Right renal pelvis (tissue), 4 donors: Measurements from ENCODE around the gene KCNE4. TPM values are rescaled to one million over a fixed set of nuclear protein-coding genes. Genes with fewer than 3 reads are reported as not detected.

ENCODE experiments used
- DNase-seq, 4 donors: peaks; one replicate each; pipeline ENCODE4 v3.0.0-alpha.2; 2013; ENCODE audit warnings: low read depth in 4 of 4, low spot score in 3 of 4, missing footprints in 1 of 4
- polyA plus RNA-seq, 4 donors: library from polyadenylated mRNA; unstranded; fragments of 120-200 nt; gene quantifications; one replicate each; pipeline ENCODE4 v1.2.1, GENCODE V29; 2013; ENCODE audit not compliant: insufficient read length in 4 of 4

Gene KCNE4
- polyA plus RNA-seq, 4 donors = 14.3 to 19.1 (median 17.0) TPM

DNA sequence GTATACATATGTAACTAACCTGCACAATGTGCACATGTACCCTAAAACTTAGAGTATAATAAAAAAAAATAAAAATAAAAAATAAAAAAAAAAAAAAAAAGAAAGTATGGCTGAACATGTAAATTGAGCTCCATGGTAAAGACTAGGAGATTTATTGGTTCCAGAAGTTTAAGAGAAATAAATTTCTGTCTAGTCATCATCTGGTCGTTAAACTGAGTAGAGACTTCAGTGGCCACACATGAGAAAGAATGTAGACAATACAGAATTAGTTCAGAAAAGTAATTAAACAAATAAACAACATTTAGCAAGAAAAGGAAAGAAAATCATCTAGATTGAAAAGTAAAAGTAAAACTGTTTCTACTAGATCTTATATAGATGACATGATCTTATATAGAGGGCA lies 12.4 kb upstream of the KCNE4 start:
- DNase-seq = no peak

DNA sequence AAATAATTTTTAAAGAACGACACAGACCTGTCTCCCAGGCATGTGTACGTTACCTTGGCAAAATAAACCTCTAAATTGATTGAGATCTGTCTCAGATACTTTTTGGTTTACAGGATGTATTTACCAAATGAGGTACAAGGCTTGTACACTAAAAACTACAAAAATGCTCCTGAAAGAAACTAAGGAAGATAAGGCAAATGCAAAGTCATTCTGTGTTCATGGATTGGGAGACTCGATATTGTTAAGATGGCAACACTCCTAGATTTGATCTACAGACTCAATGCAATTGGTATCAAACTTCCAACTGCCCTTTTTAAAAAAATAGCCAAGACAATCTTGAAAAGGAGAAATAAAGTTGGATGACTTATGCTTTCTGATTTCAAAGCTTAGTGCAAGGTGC lies 11.5 kb upstream of the KCNE4 start:
- DNase-seq = no peak

DNA sequence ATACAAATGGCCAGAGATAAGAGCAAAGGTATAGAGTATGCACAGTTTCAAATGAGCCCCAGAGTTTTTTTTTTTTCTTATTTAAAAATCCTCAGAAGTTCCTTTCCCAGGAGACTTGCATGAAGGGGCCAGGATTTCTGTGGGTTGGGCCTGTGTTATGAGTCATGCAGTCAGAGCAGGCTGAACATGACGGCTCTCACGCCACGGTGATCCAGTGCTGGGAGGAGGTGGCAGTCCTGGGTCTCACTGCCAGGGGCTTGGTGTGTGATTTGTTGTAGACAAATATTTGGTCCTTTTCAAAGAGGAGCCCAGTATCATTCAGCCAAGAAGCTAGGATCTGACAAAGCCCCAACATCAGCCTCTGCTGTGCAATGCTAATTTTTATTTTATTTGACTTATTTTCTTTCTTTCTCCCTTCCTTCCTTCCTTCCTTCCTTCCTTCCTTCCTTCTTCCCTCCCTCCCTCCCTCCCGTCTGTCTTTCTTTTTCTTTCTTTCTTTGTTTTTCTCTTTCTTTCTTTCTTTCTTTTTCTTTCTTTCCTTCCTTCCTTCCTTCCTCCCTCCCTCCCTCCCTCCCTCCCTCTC lies 10.4 kb upstream of the KCNE4 start:
- DNase-seq = no peak

DNA sequence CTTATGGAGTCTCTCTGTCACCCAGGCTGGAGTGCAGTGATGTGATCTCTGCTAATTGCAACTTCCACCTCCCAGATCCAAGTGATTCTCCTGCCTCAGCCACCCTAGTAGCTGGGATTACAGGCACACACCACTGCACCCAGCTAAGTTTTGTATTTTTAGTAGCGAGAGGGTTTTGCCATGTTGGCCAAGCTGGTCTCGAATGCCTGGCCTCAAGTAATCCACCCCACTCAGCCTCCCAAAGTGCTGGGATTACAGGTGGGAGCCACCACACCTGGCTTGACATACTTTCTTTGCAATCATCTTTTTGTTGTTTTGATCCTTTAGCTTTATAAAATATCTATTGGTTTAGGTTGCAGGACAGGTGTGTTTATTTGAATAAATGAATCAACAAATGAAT lies 9.7 kb upstream of the KCNE4 start:
- no peak for DNase-seq

DNA sequence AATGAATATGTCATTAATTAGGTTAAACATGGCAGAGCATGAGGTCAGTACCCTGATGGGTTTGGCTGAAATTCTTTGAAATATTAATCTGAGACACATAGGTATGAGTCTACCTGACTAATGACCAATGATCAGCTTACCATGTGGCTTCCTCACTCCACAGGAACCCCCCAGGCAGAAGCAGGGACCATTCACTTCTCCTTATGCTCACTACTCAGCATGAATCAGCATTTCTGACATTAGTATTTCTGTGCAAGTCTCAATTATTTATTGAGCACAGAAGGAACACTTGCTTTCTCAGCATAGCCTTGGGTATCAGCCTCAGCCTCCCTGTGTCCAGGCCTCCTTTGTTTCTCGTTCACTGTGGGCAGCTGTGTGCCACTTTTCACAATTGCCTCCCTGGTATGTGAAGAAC lies 9.3 kb upstream of the KCNE4 start:
- no peak for DNase-seq

DNA sequence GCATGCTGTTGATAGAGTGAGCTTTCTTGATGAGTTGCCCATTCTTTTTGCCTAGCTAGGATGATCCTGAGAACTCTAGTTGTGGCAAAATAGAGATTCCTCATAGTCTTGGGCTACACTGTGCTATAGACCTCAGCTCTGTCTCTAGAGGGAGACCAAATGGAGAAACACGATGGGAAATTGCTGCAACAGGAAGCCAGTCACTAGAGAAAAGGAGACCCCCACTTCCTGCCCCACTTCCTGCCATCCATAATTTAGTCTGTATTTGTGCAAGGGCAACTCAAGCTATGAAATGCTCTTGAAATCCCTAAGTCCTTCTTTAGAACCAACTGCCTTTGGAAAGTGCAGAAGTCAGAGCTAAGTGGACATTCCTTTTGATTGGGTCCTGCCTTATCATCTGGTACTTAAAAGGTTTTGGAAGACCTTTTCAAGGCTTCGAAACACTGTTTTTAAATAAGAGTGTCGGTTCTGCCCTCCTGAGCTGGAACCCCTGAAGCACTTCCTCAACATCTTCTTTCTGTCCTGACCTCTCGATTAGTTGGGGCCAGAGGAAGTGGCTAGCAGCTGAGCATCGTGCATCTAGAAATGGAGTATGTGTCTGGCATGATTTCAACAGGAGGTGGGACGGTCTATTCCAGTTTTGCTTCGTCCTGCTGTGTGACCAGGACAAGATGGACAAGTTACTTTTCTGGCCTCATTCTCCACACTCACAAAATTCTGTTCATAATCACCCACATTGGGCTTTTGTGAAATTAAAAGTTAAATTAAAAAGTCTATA lies 8.6 kb upstream of the KCNE4 start:
- DNase-seq = no peak

DNA sequence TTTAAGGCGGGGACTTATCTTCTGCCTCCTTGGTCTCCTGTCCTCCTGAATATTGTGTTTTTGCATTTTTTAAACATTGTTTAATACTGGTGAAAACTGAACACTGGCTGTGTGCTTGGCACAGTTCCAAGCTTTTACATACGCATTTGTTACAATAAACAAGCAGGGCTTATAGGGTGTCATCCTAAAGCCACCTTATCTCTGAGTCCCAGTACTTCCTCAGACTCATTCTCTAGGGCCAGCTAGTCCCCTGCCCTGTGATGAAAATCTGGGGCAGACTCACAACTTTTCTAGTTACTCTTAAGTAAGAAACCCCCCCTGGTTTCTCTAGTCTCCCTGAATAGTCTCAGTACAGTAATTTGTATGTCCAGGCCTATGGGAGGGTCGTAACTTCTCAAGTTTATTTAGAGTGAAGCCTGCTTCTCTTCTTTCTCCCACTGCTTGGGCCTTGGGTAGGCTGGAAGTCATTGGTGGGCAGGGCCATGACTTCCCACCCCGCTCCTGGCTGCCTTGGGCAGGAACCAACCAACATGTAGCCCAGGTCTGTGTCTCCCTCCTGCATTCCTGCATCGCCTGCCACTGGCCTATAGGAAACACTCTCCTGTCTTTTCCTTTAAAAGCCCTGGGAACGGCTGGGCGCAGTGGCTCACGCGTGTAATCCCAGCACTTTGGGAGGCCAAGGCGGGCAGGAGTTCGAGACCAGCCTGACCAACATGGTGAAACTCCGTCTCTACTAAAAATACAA lies 7.7 kb upstream of the KCNE4 start:
- DNase-seq = no peak

DNA sequence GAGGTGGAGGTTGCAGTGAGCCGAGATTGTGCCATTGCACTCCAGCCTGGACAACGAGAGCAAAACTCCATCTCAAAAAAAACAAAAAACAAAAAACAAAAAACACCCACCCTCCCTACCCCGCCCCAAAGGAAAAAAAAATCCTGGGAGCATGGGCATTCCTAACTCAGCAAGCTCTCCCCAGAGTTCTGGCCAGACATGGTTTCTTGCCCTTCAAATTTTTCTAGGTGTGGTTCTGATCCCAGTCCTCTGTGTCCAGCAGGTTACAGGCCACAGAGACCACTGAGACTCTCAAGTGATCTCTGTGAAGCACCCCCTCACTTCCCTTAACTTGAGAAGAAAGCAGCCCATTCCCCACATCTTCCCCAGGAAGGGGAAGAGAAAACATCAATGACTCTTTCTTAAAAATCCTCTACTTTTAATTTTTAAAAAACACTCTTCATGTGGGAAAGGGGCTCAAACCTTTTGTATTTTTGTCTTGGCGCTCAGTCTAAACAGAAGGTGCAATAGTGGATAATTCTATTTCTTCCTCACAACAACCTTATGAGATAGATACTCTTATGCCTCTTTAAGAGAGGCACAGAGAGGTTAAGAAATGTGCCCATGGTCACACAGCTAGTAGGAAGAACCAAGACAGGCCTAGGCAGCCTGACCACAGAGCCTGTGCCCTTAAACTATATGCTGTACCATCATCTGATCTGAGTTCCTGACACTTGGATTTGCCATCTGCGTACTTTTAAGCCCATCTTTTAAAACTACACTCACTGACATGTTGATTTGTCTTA lies 6.9 kb upstream of the KCNE4 start:
- DNase-seq = no peak

DNA sequence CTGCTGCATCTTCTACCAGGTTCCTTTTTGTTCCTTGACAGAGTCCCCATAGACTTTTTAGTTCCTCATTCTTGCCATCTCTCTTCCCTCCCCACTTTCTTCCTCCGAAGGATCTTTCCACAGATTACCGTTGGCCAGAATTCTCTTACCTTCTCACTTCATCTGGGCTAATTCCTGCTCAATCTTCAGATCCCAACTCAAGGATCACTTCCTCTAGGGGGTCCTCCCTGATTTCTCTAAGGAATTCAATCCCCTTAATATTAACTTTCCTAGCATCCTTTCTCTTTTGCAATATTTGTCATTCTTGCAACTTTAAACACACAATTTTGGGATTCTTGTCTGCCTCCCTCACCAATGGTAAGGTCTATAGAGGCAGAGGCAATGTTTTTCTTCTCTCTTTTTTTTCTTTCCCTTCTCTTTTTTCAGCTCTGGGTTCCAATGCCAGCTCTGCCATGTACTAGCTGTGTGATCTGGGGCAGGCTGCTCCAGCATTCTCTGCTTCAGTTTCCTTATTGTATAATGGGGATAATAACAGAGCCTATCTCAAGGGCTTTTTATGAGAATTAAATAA lies 5.4 kb upstream of the KCNE4 start:
- DNase-seq = no peak

DNA sequence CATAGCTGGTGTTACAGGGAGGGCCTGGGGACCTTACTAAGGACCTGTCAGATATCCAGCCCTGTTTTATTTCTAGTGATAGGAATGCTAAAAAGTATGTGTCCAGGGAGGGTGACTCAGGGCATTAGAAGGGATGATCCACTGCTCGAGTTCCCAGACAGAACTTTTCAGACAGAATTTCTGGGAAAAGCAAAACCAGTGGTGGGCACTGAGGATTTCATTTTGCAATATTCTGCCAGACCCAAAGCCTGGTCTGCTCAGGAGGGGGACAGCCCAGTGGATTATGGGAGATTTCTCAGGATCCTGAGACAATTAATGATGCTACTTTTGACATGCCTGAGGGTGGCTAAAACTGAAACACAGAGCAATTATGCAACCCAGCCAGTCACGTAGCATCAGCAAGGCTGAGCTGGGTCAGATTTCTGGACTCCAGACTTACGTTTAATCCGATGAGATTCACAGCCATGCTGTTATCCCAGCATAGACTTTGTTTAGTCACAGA lies 4.7 kb upstream of the KCNE4 start:
- DNase-seq = no peak

DNA sequence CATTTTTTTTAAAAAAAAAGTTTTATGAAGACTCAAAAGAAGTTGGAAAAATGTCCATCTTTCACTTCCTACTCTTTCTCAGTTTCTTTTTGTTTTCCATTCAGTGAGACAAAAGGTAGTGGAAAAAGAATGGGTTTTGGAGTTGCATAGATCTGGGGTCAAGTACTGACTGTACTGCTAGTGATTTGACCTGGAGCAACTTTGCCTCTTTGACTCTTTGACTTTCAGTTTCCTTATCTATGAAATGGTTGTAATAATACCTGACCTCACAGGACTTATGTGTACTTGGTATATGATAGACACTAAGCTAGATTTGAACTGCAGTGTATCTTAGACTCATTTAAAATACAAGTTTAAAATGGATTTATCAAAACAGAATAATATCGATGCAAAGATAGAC lies 3.5 kb upstream of the KCNE4 start:
- no peak for DNase-seq

DNA sequence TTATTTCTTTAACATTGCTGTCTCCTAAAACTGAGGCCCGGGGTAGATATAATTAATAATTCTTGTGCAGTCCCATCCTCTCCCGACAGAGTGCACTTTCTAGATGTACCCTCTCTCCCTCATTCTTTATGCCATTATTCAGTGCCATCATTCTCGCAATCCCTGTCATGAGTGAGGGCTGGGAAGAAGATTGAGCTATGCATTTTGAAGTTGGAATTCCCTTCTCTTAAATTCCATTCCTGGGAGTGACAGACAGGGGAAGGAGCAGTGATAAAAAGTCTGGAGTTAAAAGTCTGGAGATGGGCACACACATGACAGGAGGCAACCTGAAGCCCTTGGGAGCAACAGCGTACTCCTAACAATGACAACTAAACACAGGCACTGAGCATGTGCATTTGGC lies 2.6 kb upstream of the KCNE4 start:
- no peak for DNase-seq

DNA sequence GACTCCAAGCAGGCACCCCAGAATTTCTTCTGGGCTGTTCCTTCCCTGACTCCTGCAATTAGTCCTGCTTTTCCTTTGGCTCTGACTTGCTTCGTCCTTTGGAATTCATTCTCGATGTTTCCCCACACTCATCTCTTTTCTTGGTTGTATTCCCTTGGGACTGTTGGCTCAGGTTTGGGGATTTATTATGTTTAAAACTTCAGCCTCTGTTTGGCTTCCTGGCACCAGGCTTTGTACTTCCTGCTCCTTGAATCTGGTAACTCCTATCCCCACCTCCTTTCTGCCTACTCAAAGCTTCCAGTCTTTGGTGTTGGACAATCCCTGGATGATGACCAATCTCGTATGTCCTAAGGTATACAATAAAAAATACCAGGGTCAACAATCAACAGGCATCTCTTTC lies 1.8 kb upstream of the KCNE4 start:
- DNase-seq = no peak

DNA sequence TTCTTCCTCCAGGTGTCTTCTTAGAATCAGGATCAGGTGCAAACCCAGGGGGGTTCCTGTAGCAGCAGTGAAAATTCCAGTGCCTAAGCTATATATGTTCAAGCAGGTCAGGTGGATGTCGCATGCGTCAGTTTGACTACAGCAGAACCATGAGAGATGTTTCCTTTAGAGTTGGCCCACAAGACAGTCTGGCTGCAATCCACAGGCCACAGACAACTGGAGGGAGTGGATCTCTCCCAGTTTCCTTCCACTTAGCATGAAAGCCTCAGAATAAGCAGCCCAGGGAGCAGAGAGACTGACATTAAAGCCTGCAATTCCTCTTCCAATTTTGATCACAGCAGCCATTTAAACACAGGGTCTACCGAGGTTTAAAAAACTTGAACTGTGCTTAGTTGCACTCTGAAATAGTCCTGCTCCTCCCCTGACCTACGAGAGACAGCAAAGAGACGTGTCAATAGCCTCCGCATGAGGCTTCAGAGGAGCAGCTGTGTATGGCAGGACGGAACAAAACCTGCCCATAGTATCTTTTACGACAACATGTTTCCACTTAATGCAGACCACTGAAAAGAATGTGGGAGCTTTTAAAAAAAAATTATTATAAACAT lies 988 bp upstream of the KCNE4 start:
- DNase-seq = no peak

DNA sequence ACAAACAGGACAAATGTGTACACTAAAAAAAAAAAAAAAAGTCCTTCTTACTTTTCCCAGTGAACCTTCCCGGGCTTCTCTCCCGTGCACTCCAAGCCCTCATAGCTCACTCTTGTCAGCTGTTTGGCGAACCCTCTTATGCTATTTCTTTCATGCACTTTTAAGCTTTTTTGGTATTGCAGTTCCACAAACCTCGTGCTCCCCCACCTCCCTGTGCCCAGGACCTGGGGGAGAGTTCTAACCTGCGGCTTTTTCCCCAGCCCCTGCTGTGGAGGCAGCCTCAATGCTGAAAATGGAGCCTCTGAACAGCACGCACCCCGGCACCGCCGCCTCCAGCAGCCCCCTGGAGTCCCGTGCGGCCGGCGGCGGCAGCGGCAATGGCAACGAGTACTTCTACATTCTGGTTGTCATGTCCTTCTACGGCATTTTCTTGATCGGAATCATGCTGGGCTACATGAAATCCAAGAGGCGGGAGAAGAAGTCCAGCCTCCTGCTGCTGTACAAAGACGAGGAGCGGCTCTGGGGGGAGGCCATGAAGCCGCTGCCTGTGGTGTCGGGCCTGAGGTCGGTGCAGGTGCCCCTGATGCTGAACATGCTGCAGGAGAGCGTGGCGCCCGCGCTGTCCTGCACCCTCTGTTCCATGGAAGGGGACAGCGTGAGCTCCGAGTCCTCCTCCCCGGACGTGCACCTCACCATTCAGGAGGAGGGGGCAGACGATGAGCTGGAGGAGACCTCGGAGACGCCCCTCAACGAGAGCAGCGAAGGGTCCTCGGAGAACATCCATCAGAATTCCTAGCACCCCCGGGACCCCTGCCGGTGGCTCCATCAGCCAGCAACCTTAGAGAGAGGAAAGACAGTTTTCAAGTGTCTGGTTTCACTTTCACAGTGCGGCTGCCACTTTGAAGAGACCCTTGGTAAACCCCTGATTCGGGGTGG lies 826 bp downstream of the KCNE4 start:
- no peak for DNase-seq

DNA sequence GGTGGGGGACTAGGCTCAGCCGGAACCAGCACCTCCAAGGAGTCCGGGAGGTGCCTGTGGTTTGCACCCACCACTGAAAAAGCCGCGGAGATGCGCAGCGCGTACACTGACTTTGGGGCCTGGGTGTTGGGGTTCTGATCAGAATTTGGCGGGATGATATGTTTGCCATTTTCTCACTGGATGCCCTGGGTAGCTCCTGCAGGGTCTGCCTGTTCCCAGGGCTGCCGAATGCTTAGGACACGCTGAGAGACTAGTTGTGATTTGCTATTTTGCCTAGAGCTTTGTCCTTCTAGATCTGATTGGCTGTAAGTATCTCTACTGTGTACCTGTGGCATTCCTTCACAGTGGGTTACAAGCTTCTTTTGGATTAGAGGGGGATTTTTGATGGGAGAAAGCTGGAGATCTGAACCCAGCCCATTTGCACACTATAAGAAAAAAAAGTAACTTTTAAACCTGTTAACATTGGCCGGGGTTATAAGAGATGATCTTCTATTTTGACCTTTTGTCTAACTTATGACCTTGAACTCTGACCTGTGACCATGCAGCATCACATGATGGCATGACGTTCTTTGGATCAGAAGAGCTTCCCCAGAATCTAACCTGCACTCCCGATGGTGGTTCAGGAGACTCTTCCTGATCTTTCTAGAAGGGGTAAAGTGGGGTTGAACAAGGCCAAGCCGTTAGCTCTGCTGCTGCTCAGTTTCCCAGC lies 1.6 kb downstream of the KCNE4 start:
- no peak for DNase-seq

DNA sequence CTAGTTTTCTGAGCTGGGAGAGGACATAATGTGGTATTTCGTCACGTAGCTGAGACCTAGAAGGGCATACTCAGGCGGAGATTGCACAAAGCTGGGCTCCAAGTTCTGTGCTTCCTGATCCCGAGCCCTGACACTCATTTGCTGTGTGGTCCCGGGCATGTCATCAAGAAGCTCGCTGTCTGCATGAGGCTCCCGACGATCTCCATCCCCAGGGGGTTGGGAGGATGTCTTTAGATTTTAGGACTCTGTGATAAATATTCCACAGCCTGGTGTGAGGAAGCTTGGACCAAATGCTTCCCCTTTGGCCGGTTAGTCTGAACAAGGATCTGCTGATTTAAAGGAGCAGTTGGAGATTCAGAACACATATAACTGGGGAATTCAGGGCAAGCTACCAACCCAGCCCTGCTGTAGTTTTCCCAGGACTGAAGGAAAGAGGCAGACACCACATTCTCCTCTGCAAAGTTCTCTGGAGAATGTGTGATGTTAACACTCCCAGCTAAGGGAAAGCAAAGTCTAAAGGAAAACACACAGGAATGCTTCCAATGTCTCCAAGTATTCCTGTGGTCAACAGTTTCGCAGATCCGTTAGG lies 2.3 kb downstream of the KCNE4 start:
- DNase-seq = no peak

DNA sequence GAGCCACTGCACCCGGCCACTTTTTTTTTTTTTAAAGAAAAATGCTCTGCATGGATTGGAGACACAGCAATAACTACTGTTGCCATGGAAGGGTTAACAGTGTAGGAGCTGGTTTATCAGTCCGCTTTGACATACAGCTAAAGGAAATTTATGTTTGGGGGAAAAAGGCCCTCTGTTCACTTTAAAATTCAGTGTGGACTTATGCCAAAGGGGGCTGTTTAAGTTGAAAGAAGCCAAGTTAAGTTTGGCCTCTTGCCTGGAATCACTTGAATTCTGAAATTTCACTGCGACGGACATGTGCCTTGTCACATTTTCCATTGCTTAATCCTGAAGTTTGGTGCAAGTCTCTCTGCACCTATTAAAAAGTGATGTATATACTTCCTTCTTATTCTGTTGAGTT lies 3.1 kb downstream of the KCNE4 start:
- no peak for DNase-seq
